HCT116 (cell line): ENCODE data around the gene BCAS4.

ENCODE experiments used
- CEBPB ChIP-seq: IDR thresholded peaks from 2 replicates; pipeline ENCODE4 v1.6.1; 2012; ENCODE audit warnings: low read depth
- EZH2 ChIP-seq: fragments of 200-600 bp; sonication (generic); IDR thresholded peaks from 2 replicates; pipeline ENCODE4 v1.6.1; 2017; ENCODE audit warnings: antibody characterized with exemption, mixed run types
- EZH2phosphoT487 ChIP-seq: fragments of 200-600 bp; IDR thresholded peaks from 2 replicates; pipeline ENCODE4 v1.6.1; 2018; ENCODE audit warnings: antibody characterized with exemption, borderline replicate concordance
- JUND ChIP-seq: IDR thresholded peaks from 2 replicates; pipeline ENCODE4 v1.6.1; 2012
- POLR2A ChIP-seq: IDR thresholded peaks from 2 replicates; pipeline ENCODE4 v1.7.0; 2011; ENCODE audit warnings: borderline replicate concordance; ENCODE audit not compliant: insufficient read depth, insufficient read length; ENCODE audit errors: extremely low read depth
- POLR2AphosphoS5 ChIP-seq: IDR thresholded peaks from 2 replicates; pipeline ENCODE4 v1.6.1; 2011; ENCODE audit warnings: mild to moderate bottlenecking, low read depth, low read length, moderate library complexity
- SIN3A ChIP-seq: IDR thresholded peaks from 2 replicates; pipeline ENCODE4 v1.6.1; 2012; ENCODE audit warnings: low read depth
- SP1 ChIP-seq: IDR thresholded peaks from 2 replicates; pipeline ENCODE4 v1.6.1; 2012; ENCODE audit warnings: low read depth
- YY1 ChIP-seq: IDR thresholded peaks from 2 replicates; pipeline ENCODE4 v1.6.1; 2011; ENCODE audit warnings: low read length, low read depth, moderate library complexity, mild to moderate bottlenecking; ENCODE audit not compliant: insufficient replicate concordance; ENCODE audit errors: extremely low read depth
- ZFX ChIP-seq: fragments of 450-650 bp; IDR thresholded peaks from 2 replicates; pipeline ENCODE4 v1.6.1; 2017
- ZNF274 ChIP-seq: fragments of 200-500 bp; sonication (Bioruptor generic); IDR thresholded peaks from 2 replicates; pipeline ENCODE4 v1.6.1; 2014; ENCODE audit warnings: mild to moderate bottlenecking, low read depth, low read length, inconsistent platforms
- TF ChIP-seq, protein P1 (sequence below), 3 experiments: fragments of 200-600 bp in 1 of 3; sonication (generic) in 1 of 3; IDR thresholded peaks in 2 of 3; conservative IDR thresholded peaks in 1 of 3; 2 replicates each; pipeline ENCODE4 v1.5.1; 2012 to 2017; ENCODE audit warnings: low read depth in 2 of 3, low read length in 2 of 3, antibody characterized with exemption in 1 of 3, borderline replicate concordance in 1 of 3, control low read depth in 1 of 3, mild to moderate bottlenecking in 1 of 3, mixed read lengths in 1 of 3, mixed run types in 1 of 3, moderate library complexity in 1 of 3; ENCODE audit not compliant: insufficient read depth in 1 of 3
- TF ChIP-seq, protein P2 (sequence below): IDR thresholded peaks from 2 replicates; pipeline ENCODE4 v1.6.1; 2012

DNA sequence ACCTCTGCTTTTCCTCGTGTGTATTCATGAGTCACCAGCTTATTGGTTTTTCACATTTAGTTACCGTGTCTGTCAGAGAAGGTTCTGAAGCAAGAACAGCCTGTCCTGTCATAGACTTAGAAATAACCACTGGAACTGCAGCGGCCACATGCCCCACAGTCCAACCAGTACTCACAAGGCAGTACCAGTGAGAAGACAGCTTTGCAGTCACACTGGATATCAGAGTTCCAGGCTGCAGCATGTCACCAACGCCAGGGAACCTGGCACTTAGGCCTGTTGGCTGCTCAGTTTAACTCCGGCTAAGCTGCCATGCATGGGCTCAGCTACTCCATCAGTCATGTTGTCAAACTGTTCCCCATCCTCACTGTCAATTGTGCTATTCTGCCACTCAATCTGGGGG lies 96.3 kb downstream of the BCAS4 start:
- no peak for TF ChIP-seq YY1
- TF ChIP-seq ZFX: no peak
- no peak for TF ChIP-seq CEBPB
- no peak for TF ChIP-seq JUND
- no peak for TF ChIP-seq POLR2A
- TF ChIP-seq, protein P1, sequence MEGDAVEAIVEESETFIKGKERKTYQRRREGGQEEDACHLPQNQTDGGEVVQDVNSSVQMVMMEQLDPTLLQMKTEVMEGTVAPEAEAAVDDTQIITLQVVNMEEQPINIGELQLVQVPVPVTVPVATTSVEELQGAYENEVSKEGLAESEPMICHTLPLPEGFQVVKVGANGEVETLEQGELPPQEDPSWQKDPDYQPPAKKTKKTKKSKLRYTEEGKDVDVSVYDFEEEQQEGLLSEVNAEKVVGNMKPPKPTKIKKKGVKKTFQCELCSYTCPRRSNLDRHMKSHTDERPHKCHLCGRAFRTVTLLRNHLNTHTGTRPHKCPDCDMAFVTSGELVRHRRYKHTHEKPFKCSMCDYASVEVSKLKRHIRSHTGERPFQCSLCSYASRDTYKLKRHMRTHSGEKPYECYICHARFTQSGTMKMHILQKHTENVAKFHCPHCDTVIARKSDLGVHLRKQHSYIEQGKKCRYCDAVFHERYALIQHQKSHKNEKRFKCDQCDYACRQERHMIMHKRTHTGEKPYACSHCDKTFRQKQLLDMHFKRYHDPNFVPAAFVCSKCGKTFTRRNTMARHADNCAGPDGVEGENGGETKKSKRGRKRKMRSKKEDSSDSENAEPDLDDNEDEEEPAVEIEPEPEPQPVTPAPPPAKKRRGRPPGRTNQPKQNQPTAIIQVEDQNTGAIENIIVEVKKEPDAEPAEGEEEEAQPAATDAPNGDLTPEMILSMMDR (IDR thresholded peaks at IDR 0.05 in 2 of 3, conservative IDR thresholded peaks at IDR 0.05 in 1 of 3; ENCODE audit: borderline replicate concordance in 1 of 3, insufficient read depth in 1 of 3, low read depth in 2 of 3, low read length in 2 of 3): no peak
- TF ChIP-seq POLR2AphosphoS5: no peak
- TF ChIP-seq EZH2: no peak
- TF ChIP-seq SIN3A: no peak
- no peak for TF ChIP-seq SP1
- no peak for TF ChIP-seq EZH2phosphoT487
- TF ChIP-seq ZNF274: no peak
- TF ChIP-seq, protein P2, sequence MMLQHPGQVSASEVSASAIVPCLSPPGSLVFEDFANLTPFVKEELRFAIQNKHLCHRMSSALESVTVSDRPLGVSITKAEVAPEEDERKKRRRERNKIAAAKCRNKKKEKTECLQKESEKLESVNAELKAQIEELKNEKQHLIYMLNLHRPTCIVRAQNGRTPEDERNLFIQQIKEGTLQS: no peak
